ENCODE measurements around the gene FAM136A. TPM values are rescaled to one million over a fixed set of nuclear protein-coding genes. Genes with fewer than 3 reads are reported as not detected.
A peak's percentile ranks its signal among the peaks of the same experiment; 100 is the strongest.
"Not testable (repeated sequence)": the region's sequence is repeated elsewhere in the genome, so short reads cannot be mapped to it uniquely, and the experiment has no call there.

FAM136A gene
- total and polyA plus RNA-seq, 8 donors, result 5.3 to 49.8 (median 36.3) TPM

DNA sequence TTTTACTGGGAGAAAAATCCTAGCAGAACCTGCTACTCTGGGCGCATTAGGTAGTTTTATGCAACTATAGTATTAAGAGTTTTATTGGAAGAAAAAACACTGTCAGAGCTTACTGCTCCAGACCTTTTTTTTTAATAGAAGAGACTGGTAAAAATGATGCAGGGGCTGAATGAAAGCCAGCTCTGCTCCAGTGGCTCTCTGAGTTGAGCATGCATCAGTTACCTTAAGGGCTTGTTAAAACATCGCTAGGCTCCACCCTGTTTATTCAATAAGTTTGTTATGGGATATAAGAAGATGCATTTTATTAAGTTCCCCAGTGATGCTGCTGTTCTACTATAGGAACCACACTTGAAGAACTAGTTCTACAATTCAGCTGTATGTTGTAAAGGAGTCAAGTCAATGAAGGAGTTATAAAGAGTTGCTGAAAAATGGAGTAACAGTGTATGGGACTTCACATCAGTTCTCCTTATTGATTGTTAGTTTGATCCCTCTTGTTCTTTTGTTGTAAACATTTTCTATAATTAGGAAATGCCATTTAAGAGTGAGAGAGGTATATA is 21.5 kb downstream of the FAM136A start:
- intact Hi-C loops (cut with DNase I; ENCODE audit: low total_unique reads), result no loop called here
- peaks cover 0 to 30% (median 23%) of the 10 kb centered on the region in 4 donors for H3K4me1 ChIP-seq
- 62 to 95% (median 93%) methylated on average over 2 of the region's 2 CpGs for WGBS, 5 donors
- no peak for DNase-seq
- TF ChIP-seq POLR2A (IDR thresholded peaks at IDR 0.05), result no peak
- no peak for TF ChIP-seq EP300 (IDR thresholded peaks at IDR 0.05)
- TF ChIP-seq, protein P1, sequence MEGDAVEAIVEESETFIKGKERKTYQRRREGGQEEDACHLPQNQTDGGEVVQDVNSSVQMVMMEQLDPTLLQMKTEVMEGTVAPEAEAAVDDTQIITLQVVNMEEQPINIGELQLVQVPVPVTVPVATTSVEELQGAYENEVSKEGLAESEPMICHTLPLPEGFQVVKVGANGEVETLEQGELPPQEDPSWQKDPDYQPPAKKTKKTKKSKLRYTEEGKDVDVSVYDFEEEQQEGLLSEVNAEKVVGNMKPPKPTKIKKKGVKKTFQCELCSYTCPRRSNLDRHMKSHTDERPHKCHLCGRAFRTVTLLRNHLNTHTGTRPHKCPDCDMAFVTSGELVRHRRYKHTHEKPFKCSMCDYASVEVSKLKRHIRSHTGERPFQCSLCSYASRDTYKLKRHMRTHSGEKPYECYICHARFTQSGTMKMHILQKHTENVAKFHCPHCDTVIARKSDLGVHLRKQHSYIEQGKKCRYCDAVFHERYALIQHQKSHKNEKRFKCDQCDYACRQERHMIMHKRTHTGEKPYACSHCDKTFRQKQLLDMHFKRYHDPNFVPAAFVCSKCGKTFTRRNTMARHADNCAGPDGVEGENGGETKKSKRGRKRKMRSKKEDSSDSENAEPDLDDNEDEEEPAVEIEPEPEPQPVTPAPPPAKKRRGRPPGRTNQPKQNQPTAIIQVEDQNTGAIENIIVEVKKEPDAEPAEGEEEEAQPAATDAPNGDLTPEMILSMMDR (IDR thresholded peaks at IDR 0.05), result no peak
- TF ChIP-seq POLR2AphosphoS5 (IDR thresholded peaks at IDR 0.05), result no peak
- peaks cover 42 to 100% (median 98%) of the 10 kb centered on the region in 4 donors for H3K36me3 ChIP-seq
- H3K27ac ChIP-seq, result no peak overlapping the region
- H3K27me3 ChIP-seq, result no peaks in the 10 kb centered on the region
- no peaks in the 10 kb centered on the region for H3K9me3 ChIP-seq
- no peak overlapping the region for H3K4me3 ChIP-seq

DNA sequence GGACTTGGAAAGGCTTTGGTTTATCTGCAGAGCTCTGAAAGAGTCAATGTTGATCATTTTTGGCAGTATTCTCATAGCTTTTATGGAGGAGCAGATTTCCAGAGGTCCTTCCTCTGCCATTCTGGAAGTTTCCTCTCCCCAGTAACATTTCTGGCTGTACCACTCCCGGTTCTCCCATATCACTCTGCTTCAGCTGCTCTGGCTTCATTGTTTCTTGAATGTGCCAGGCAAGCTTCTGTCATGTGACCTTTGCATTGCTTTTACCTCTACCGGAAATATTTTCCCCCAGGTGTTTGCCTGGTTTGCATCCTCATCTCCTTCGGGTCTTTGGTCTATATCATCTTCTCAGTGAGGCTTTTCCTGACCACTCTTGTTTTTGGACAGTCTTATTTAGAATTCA is 31.5 kb downstream of the FAM136A start:
- intact Hi-C loops (cut with DNase I; ENCODE audit: low total_unique reads), result no loop called here
- Histone ChIP-seq H3K27ac (no peak overlapping the region), H3K27me3 (no peaks in the 10 kb centered on the region), H3K4me3 (no peak overlapping the region), H3K36me3 (peaks cover 3 to 59% (median 43%) of the 10 kb centered on the region in 4 donors), H3K4me1 (peaks cover 0 to 5% (median 0%) of the 10 kb centered on the region in 4 donors), H3K9me3 (no peaks in the 10 kb centered on the region)
- DNase-seq, result no peak
- TF ChIP-seq POLR2A (IDR thresholded peaks at IDR 0.05) (no peak), EP300 (IDR thresholded peaks at IDR 0.05) (no peak), POLR2AphosphoS5 (IDR thresholded peaks at IDR 0.05) (no peak)
- TF ChIP-seq, protein P1 (IDR thresholded peaks at IDR 0.05), result no peak
- WGBS, 5 donors, result 48 to 54% (median 53%) methylated on average over 3 of the region's 3 CpGs

DNA sequence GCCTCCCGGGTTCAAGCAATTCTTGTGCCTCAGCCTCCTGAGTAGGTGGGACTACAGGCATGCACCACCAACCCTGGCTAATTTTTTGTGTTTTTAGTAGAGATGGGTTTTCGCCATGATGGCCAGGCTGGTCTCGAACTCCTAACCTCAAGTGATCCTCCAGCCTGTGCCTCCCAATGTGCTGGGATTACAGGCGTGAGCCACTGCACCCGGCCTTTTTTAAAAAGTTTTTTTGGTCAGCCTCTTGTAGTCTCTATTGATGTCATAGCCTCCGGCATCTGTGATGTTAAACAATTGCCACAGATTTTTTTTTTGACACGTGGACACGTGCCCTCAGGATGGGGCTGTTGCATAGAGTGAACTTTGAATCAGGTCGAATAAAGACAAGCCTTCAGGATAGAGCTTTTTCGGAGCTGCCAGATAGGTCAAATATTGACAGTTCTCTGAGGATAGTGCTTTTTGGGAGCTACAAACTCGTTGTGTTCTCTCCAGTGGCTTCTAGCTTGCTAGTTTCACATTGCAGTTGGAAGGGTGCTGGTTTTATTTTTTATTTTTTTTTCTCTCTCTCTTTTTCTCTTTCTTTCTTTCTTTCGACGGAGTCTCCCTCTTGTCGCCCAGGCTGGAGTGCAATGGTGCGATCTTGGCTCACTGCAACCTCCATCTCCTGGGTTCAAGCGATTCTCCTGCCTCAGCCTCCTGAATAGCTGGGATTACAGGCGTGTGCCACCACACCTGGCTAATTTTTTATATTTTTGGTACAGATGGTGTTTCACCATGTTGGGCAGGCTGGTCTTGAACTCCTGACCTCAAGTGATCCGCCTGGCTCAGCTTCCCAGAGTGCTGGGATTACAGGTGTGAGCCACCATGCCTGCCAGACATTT is 32.2 kb downstream of the FAM136A start:
- WGBS, 5 donors, result 89 to 92% (median 91%) methylated on average over 18 of the region's 18 CpGs
- intact Hi-C loops (cut with DNase I; ENCODE audit: low total_unique reads), result not testable (repeated sequence)

DNA sequence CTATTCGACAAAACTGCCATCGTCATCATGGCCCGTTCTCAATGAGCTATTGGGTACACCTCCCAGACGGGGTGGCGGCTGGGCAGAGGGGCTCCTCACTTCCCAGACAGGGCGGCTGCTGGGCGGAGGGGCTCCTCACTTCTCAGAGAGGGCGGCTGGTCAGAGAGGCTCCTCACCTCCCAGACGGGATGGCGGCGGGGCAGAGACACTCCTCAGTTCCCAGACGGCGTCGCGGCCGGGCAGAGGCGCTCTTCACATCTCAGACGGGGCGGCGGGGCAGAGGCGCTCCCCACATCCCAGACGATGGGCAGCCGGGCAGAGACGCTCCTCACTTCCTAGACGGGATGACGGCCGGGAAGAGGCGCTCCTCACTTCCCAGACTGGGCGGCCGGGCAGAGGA is 34.9 kb downstream of the FAM136A start:
- WGBS, 5 donors, result 96 to 98% (median 98%) methylated on average over 17 to 30 of the region's 30 CpGs
- H3K4me3 ChIP-seq; DNase-seq; H3K9me3 ChIP-seq; H3K27ac ChIP-seq; intact Hi-C loops (cut with DNase I; ENCODE audit: low total_unique reads); H3K27me3 ChIP-seq: not testable (repeated sequence)
- Histone ChIP-seq H3K4me1 (peaks cover 0 to 29% (median 5%) of the 10 kb centered on the region in 4 donors), H3K36me3 (peaks cover 0 to 82% (median 65%) of the 10 kb centered on the region in 4 donors)

More for the DNA sequence above, 32.2 kb downstream of the FAM136A start:
- not testable (repeated sequence) for H3K27me3 ChIP-seq, H3K4me3 ChIP-seq, H3K9me3 ChIP-seq, H3K4me1 ChIP-seq, DNase-seq, H3K27ac ChIP-seq
- H3K36me3 ChIP-seq, result peaks cover 0 to 59% (median 43%) of the 10 kb centered on the region in 4 donors

DNA sequence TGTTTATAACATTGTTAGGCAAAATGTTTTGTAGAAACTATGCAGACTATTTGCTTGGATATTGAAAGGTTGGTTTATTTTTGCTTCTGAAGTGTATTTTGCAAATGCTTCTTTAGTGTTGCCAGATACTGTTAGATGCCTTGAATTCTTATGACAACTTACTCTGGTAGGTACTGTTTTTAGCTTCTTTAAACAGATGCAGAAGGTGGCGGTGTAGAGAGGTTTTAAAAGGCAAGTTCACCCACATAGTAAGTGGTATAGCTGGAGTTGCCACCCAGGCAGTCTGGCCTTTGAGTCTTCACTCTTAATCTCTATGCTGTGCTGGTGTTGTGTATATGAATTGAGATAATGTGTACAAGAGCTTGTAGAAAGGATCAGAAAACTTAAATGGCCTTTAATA is 40.4 kb downstream of the FAM136A start:
- DNase-seq, result no peak
- Histone ChIP-seq H3K27me3 (no peaks in the 10 kb centered on the region), H3K4me1 (peaks cover 23 to 63% (median 39%) of the 10 kb centered on the region in 4 donors), H3K9me3 (no peaks in the 10 kb centered on the region), H3K27ac (peak overlapping the region in 1 of 5 donors; percentile 6), H3K4me3 (no peak overlapping the region), H3K36me3 (peaks cover 9 to 70% (median 60%) of the 10 kb centered on the region in 4 donors)
- TF ChIP-seq POLR2A (IDR thresholded peaks at IDR 0.05) (no peak), POLR2AphosphoS5 (IDR thresholded peaks at IDR 0.05) (no peak), EP300 (IDR thresholded peaks at IDR 0.05) (no peak)
- TF ChIP-seq, protein P1 (IDR thresholded peaks at IDR 0.05), result no peak
- 50 to 79% (median 64%) methylated on average over 1 of the region's 1 CpG for WGBS, 5 donors
- intact Hi-C loops (cut with DNase I; ENCODE audit: low total_unique reads), result no loop called here
